Neural crest cell (in vitro differentiated cells): ENCODE data around the gene NDUFB1. TPM values are rescaled to one million over a fixed set of nuclear protein-coding genes. Genes with fewer than 3 reads are reported as not detected.
A peak's percentile ranks its signal among the peaks of the same experiment; 100 is the strongest.

Experiments used
- DNase-seq: peaks from one replicate; pipeline ENCODE4 v3.0.0; 2021; ENCODE audit warnings: low read depth, mixed read lengths, low spot score
- H3K27ac Mint-ChIP-seq: one replicate; pipeline ENCODE4 v1.8.0; 2021; ENCODE audit warnings: mild to moderate bottlenecking, mixed read lengths; ENCODE audit not compliant: unreplicated experiment
- H3K27me3 Mint-ChIP-seq: 2 replicates; pipeline ENCODE4 v1.8.0; 2021; ENCODE audit warnings: low read depth, mild to moderate bottlenecking, mixed read lengths
- H3K36me3 Mint-ChIP-seq: 2 replicates; pipeline ENCODE4 v1.8.0; 2021; ENCODE audit warnings: low read depth, mild to moderate bottlenecking, mixed read lengths
- H3K4me1 Mint-ChIP-seq: 2 replicates; pipeline ENCODE4 v1.8.0; 2021; ENCODE audit warnings: mixed read lengths
- H3K4me3 Mint-ChIP-seq: one replicate; pipeline ENCODE4 v1.8.0; 2021; ENCODE audit warnings: mild to moderate bottlenecking, mixed read lengths
- H3K9me3 Mint-ChIP-seq: 2 replicates; pipeline ENCODE4 v1.8.0; 2021; ENCODE audit warnings: mixed read lengths
- CTCF ChIP-seq: fragments of 200-600 bp; sonication (generic); conservative IDR thresholded peaks from 2 replicates; pipeline ENCODE4 v1.5.0; 2021; ENCODE audit warnings: antibody characterized with exemption, mild to moderate bottlenecking
- total RNA-seq: library from RNA; stranded (reverse); gene quantifications from 2 replicates; pipeline ENCODE4 v1.2.1, GENCODE V29; 2021

NDUFB1 gene
- total RNA-seq, 1 donor from 2014 or later: 117 TPM

GRCh38 chr14:92108345-92109254 is 12.9 kb downstream of the NDUFB1 start:
- H3K27ac Mint-ChIP-seq: peak overlapping the region; percentile 76
- H3K9me3 Mint-ChIP-seq: no peaks in the 10 kb centered on the region
- peaks cover 2% of the 10 kb centered on the region for H3K27me3 Mint-ChIP-seq
- H3K4me3 Mint-ChIP-seq: peak overlapping the region; percentile 14
- peaks cover 31% of the 10 kb centered on the region for H3K4me1 Mint-ChIP-seq
- no peaks in the 10 kb centered on the region for H3K36me3 Mint-ChIP-seq
- TF ChIP-seq CTCF: no peak
- peak; percentile 11 for DNase-seq

GRCh38 chr14:92106143-92106926 is 15.2 kb downstream of the NDUFB1 start, which contains the start of gene ATXN3:
ATXN3 (minus strand) TSS chr14:92106582; CDS start chr14:92106552, 30 bp downstream.
- H3K4me3 Mint-ChIP-seq: peak within 1 kb of the TSS; percentile 95
- H3K4me1 Mint-ChIP-seq: peaks cover 40% of the 10 kb centered on the region
- DNase-seq: peak; percentile 85
- peak within 1 kb of the TSS; percentile 83 for H3K27ac Mint-ChIP-seq
- H3K9me3 Mint-ChIP-seq: no peaks in the 10 kb centered on the region
- peak; percentile 75 for TF ChIP-seq CTCF
- peaks cover 2% of the 10 kb centered on the region for H3K27me3 Mint-ChIP-seq
- H3K36me3 Mint-ChIP-seq: no peaks in the 10 kb centered on the region

GRCh38 chr14:92105893-92106142 is 15.7 kb downstream of the NDUFB1 start:
- H3K27ac Mint-ChIP-seq: peak overlapping the region; percentile 83

GRCh38 chr14:92105073-92105892 is 16.2 kb downstream of the NDUFB1 start:
- Mint-ChIP-seq H3K4me1 (peaks cover 40% of the 10 kb centered on the region), H3K27me3 (peaks cover 2% of the 10 kb centered on the region), H3K9me3 (no peaks in the 10 kb centered on the region), H3K4me3 (peak overlapping the region; percentile 95), H3K27ac (peak overlapping the region; percentile 83), H3K36me3 (no peaks in the 10 kb centered on the region)
- DNase-seq: no peak
- no peak for TF ChIP-seq CTCF

More at GRCh38 chr14:92105893-92106142, 15.7 kb downstream of the NDUFB1 start:
- Mint-ChIP-seq H3K9me3 (no peaks in the 10 kb centered on the region), H3K4me3 (peak overlapping the region; percentile 95), H3K4me1 (peaks cover 40% of the 10 kb centered on the region), H3K27me3 (peaks cover 2% of the 10 kb centered on the region), H3K36me3 (no peaks in the 10 kb centered on the region)
- no peak for TF ChIP-seq CTCF
- DNase-seq: peak; percentile 9

GRCh38 chr14:92103363-92103989 is 18.0 kb downstream of the NDUFB1 start:
- no peaks in the 10 kb centered on the region for H3K36me3 Mint-ChIP-seq
- H3K4me1 Mint-ChIP-seq: peaks cover 30% of the 10 kb centered on the region
- no peaks in the 10 kb centered on the region for H3K9me3 Mint-ChIP-seq
- TF ChIP-seq CTCF: no peak
- no peaks in the 10 kb centered on the region for H3K27me3 Mint-ChIP-seq
- no peak for DNase-seq
- peak overlapping the region; percentile 68 for H3K4me3 Mint-ChIP-seq
- H3K27ac Mint-ChIP-seq: no peak overlapping the region
